RPMI7951 (cell line): ENCODE measurements around the gene RXRG. TPM values are rescaled to one million over a fixed set of nuclear protein-coding genes. Genes with fewer than 3 reads are reported as not detected.

Experiments
- DNase-seq: peaks from one replicate; pipeline ENCODE4 v3.0.0-alpha.2; 2012; ENCODE audit warnings: low read depth
- total RNA-seq: library from RNA; depleted of rRNA; stranded (reverse); fragments of >200 nt; shearing (Covaris generic); gene quantifications from 2 replicates; pipeline ENCODE4 v1.2.3, GENCODE V29; 2014; rRNA removed

RXRG gene
- total RNA-seq, 1 experiment from 2014 or later, result 0.96 TPM

- peak; percentile 31 for DNase-seq
These were observed 75.6 kb downstream of the RXRG start for GRCh38 chr1:165369255-165369848.

- peak; percentile 55 for DNase-seq
These were observed 77.4 kb downstream of the RXRG start for GRCh38 chr1:165367375-165367993.

- DNase-seq, result peak; percentile 4
These were observed 79.6 kb downstream of the RXRG start for GRCh38 chr1:165365341-165365740.

GRCh38 chr1:165364568-165365133, 80.3 kb downstream of the RXRG start:
- peak; percentile 67 for DNase-seq

- no peak for DNase-seq
These were observed 88.0 kb downstream of the RXRG start for GRCh38 chr1:165356876-165357275.

- DNase-seq, result no peak
These were observed 88.7 kb downstream of the RXRG start, which contains the start of gene LMX1A for GRCh38 chr1:165355977-165356811. TSS of gene LMX1A (minus strand) at chr1:165356715. CDS start at chr1:165355559, 1,156 bp downstream.

GRCh38 chr1:165355139-165355976, 89.6 kb downstream of the RXRG start:
- DNase-seq, result no peak

- DNase-seq, result no peak
These were observed 90.2 kb downstream of the RXRG start for GRCh38 chr1:165354739-165355138.

GRCh38 chr1:165353731-165354671, 90.9 kb downstream of the RXRG start:
- peak; percentile 18 for DNase-seq

- DNase-seq, result no peak
These were observed 92.3 kb downstream of the RXRG start for GRCh38 chr1:165352442-165353293.

- no peak for DNase-seq
These were observed 93.0 kb downstream of the RXRG start for GRCh38 chr1:165351863-165352441.

Other genes starting within 250 kb of the RXRG start
- gene LMX1A, start 88.4 kb downstream of the RXRG start, total RNA-seq, result not detected in 2 replicates
- gene LRRC52, start 98.9 kb upstream of the RXRG start, total RNA-seq, result not detected in 2 replicates
- 344 and 457 TPM in 2 replicates for gene MGST3, start 186.1 kb upstream of the RXRG start, total RNA-seq